ENCODE data around the gene NTN3.

Gene NTN3

GRCh38 chr16:2516391-2517240, 45.5 kb downstream of the NTN3 start:
- no peak for DNase-seq (ENCODE audit: low spot score)
- TF ChIP-seq CTCF (IDR thresholded peaks at IDR 0.05; ENCODE audit: extremely low read depth, missing control alignments) = no peak

GRCh38 chr16:2517954-2518605, 47.0 kb downstream of the NTN3 start:
- TF ChIP-seq CTCF (IDR thresholded peaks at IDR 0.05; ENCODE audit: extremely low read depth, missing control alignments) = no peak
- DNase-seq (ENCODE audit: low spot score) = no peak

- no peak for TF ChIP-seq CTCF (IDR thresholded peaks at IDR 0.05; ENCODE audit: extremely low read depth, missing control alignments)
- no peak for DNase-seq (ENCODE audit: low spot score)
These were observed 48.0 kb downstream of the NTN3 start for GRCh38 chr16:2518823-2519710.

GRCh38 chr16:2519711-2520080, 48.6 kb downstream of the NTN3 start:
- no peak for DNase-seq (ENCODE audit: low spot score)
- no peak for TF ChIP-seq CTCF (IDR thresholded peaks at IDR 0.05; ENCODE audit: extremely low read depth, missing control alignments)

GRCh38 chr16:2520097-2520783, 49.1 kb downstream of the NTN3 start, which contains the start of gene AMDHD2:
Gene AMDHD2 (plus strand): TSS chr16:2520371. CDS start chr16:2520459, 88 bp downstream.
- DNase-seq (ENCODE audit: low spot score) = peak; percentile 99
- TF ChIP-seq CTCF (IDR thresholded peaks at IDR 0.05; ENCODE audit: extremely low read depth, missing control alignments) = no peak

GRCh38 chr16:2520784-2521531, 49.9 kb downstream of the NTN3 start:
- no peak for TF ChIP-seq CTCF (IDR thresholded peaks at IDR 0.05; ENCODE audit: extremely low read depth, missing control alignments)
- DNase-seq (ENCODE audit: low spot score) = peak; percentile 73
